Endometrial microvascular endothelial cells (primary cell): ENCODE measurements around the gene SVEP1. TPM values are rescaled to one million over a fixed set of nuclear protein-coding genes. Genes with fewer than 3 reads are reported as not detected.

Source experiments
- total RNA-seq: library from RNA; depleted of rRNA; stranded (reverse); fragments of >200 nt; gene quantifications from one replicate; pipeline ENCODE4 v1.2.3, GENCODE V29; 2015; ENCODE audit errors: inconsistent ontology term

SVEP1 gene
- total RNA-seq, 1 donor from 2014 or later, result not detected

Other genes with a start within 250 kb of the SVEP1 start
- gene TXNDC8, start 241.9 kb downstream of the SVEP1 start, total RNA-seq, result not detected
- gene MUSK, start 89.0 kb upstream of the SVEP1 start, total RNA-seq, result not detected